ENCODE data around the gene CDCP2.

The CDCP2 gene

GRCh38 chr1:54199151-54199764 is 46.5 kb upstream of the CDCP2 start:
- TF ChIP-seq REST (IDR thresholded peaks at IDR 0.05; ENCODE audit: insufficient replicate concordance, low read depth) (no peak), GABPA (IDR thresholded peaks at IDR 0.05; ENCODE audit: low read depth) (no peak), POLR2AphosphoS5 (IDR thresholded peaks at IDR 0.05; ENCODE audit: low read depth) (no peak), CTCF (IDR thresholded peaks at IDR 0.05; ENCODE audit: insufficient read depth, low read length) (no peak), SPI1 (IDR thresholded peaks at IDR 0.05; ENCODE audit: borderline replicate concordance, low read depth) (no peak)
- DNase-seq (ENCODE audit: low read depth in 1 of 2, low spot score in 1 of 2): peak in 1 of 2 experiments; percentile 20

GRCh38 chr1:54193453-54193852 is 40.7 kb upstream of the CDCP2 start:
- DNase-seq (ENCODE audit: low read depth in 1 of 2, low spot score in 1 of 2): no peak
- no peak for TF ChIP-seq GABPA (IDR thresholded peaks at IDR 0.05; ENCODE audit: low read depth)
- TF ChIP-seq SPI1 (IDR thresholded peaks at IDR 0.05; ENCODE audit: borderline replicate concordance, low read depth): no peak

More at GRCh38 chr1:54199151-54199764, 46.5 kb upstream of the CDCP2 start:
- peak overlapping the region; percentile 84 for H3K4me3 ChIP-seq (replicated peaks; ENCODE audit: insufficient read depth, low read length)
- H3K27ac ChIP-seq (replicated peaks): peak overlapping the region; percentile 77
- no peaks in the 10 kb centered on the region for H3K27me3 ChIP-seq (ENCODE audit: insufficient read depth, poor library complexity, severe bottlenecking)

GRCh38 chr1:54191525-54191924 is 38.7 kb upstream of the CDCP2 start:
- Histone ChIP-seq H3K27me3 (ENCODE audit: insufficient read depth, poor library complexity, severe bottlenecking) (no peaks in the 10 kb centered on the region), H3K27ac (replicated peaks) (no peak overlapping the region), H3K4me3 (replicated peaks; ENCODE audit: insufficient read depth, low read length) (no peak overlapping the region)
- TF ChIP-seq CTCF (IDR thresholded peaks at IDR 0.05; ENCODE audit: insufficient read depth, low read length) (no peak), GABPA (IDR thresholded peaks at IDR 0.05; ENCODE audit: low read depth) (no peak), SPI1 (IDR thresholded peaks at IDR 0.05; ENCODE audit: borderline replicate concordance, low read depth) (no peak), POLR2AphosphoS5 (IDR thresholded peaks at IDR 0.05; ENCODE audit: low read depth) (no peak), REST (IDR thresholded peaks at IDR 0.05; ENCODE audit: insufficient replicate concordance, low read depth) (no peak)
- no peak for DNase-seq (ENCODE audit: low read depth in 1 of 2, low spot score in 1 of 2)

More at GRCh38 chr1:54193453-54193852, 40.7 kb upstream of the CDCP2 start:
- Histone ChIP-seq H3K4me3 (replicated peaks; ENCODE audit: insufficient read depth, low read length) (no peak overlapping the region), H3K27me3 (ENCODE audit: insufficient read depth, poor library complexity, severe bottlenecking) (no peaks in the 10 kb centered on the region), H3K27ac (replicated peaks) (no peak overlapping the region)

- Histone ChIP-seq H3K27ac (replicated peaks) (no peak overlapping the region), H3K4me3 (replicated peaks; ENCODE audit: insufficient read depth, low read length) (no peak overlapping the region), H3K27me3 (ENCODE audit: insufficient read depth, poor library complexity, severe bottlenecking) (no peaks in the 10 kb centered on the region)
- TF ChIP-seq POLR2AphosphoS5 (IDR thresholded peaks at IDR 0.05; ENCODE audit: low read depth) (no peak), REST (IDR thresholded peaks at IDR 0.05; ENCODE audit: insufficient replicate concordance, low read depth) (no peak), SPI1 (IDR thresholded peaks at IDR 0.05; ENCODE audit: borderline replicate concordance, low read depth) (no peak), GABPA (IDR thresholded peaks at IDR 0.05; ENCODE audit: low read depth) (no peak), CTCF (IDR thresholded peaks at IDR 0.05; ENCODE audit: insufficient read depth, low read length) (no peak)
- DNase-seq (ENCODE audit: low read depth in 1 of 2, low spot score in 1 of 2): no peak
These were observed 37.7 kb upstream of the CDCP2 start for GRCh38 chr1:54190526-54190925.
